OCI-LY3 (cell line): ENCODE measurements around the gene HSPA12B.

ENCODE experiments used
- H2AFZ ChIP-seq: fragments of 200-600, 300-600 bp; shearing (Covaris generic); 2 replicates; pipeline ENCODE4 v1.6.0; 2014; ENCODE audit warnings: antibody characterized with exemption, low read depth, low read length
- H3K27ac ChIP-seq: fragments of 200-600, 300-600 bp; sonication (generic); 2 replicates; pipeline ENCODE4 v1.5.1; 2014; ENCODE audit warnings: mild to moderate bottlenecking, low read length, moderate library complexity, mixed read lengths
- H3K27me3 ChIP-seq: fragments of 200-600, 300-600 bp; sonication (generic); 2 replicates; pipeline ENCODE4 v1.6.1; 2014; ENCODE audit warnings: low read depth, low read length, mixed read lengths
- H3K36me3 ChIP-seq: fragments of 200-600, 300-600 bp; sonication (generic); replicated peaks from 2 replicates; pipeline ENCODE3; 2014; ENCODE audit warnings: low read depth, low read length, mixed read lengths
- H3K4me1 ChIP-seq: fragments of 300-600, 200-600 bp; sonication (generic); 2 replicates; pipeline ENCODE4 v1.6.1; 2014; ENCODE audit warnings: low read length, mixed read lengths
- H3K4me2 ChIP-seq: fragments of 200-600, 300-600 bp; sonication (generic); 2 replicates; pipeline ENCODE4 v1.6.1; 2014; ENCODE audit warnings: low read length, mixed read lengths
- H3K4me3 ChIP-seq: fragments of 300-600, 200-600 bp; sonication (generic); 2 replicates; pipeline ENCODE4 v1.5.1; 2014; ENCODE audit warnings: antibody characterized with exemption, mild to moderate bottlenecking, low read length, moderate library complexity
- H3K79me2 ChIP-seq: fragments of 300-600, 200-600 bp; shearing (Covaris generic); 2 replicates; pipeline ENCODE4 v1.6.1; 2014; ENCODE audit warnings: mild to moderate bottlenecking, low read length, mixed read lengths
- H3K9ac ChIP-seq: fragments of 300-600, 200-600 bp; shearing (Covaris generic); 2 replicates; pipeline ENCODE4 v1.6.0; 2014; ENCODE audit warnings: mild to moderate bottlenecking, low read length, moderate library complexity
- H3K9me3 ChIP-seq: fragments of 200-600, 300-600 bp; shearing (Covaris generic); 2 replicates; pipeline ENCODE4 v1.6.1; 2014; ENCODE audit warnings: low read length, mixed read lengths; ENCODE audit not compliant: insufficient read depth
- H4K20me1 ChIP-seq: fragments of 200-600, 300-600 bp; sonication (generic); 2 replicates; pipeline ENCODE4 v1.6.1; 2016; ENCODE audit warnings: low read length, mixed read lengths; ENCODE audit not compliant: insufficient read depth
- CTCF ChIP-seq: fragments of 200-600, 300-600 bp; sonication (generic); IDR thresholded peaks from 2 replicates; pipeline ENCODE4 v1.5.1; 2014; ENCODE audit warnings: antibody characterized with exemption, low read length, low read depth
- EZH2phosphoT487 ChIP-seq: fragments of 200-600 bp; shearing (Covaris generic); IDR thresholded peaks from 2 replicates; pipeline ENCODE4 v1.6.1; 2018; ENCODE audit warnings: antibody characterized with exemption, mixed run types, low read depth

HSPA12B gene

GRCh38 chr20:3698591-3699001 is 33.9 kb upstream of the HSPA12B start:
- no peak for TF ChIP-seq CTCF
- no peak for TF ChIP-seq EZH2phosphoT487
- H3K9ac ChIP-seq: no peak overlapping the region

GRCh38 chr20:3699037-3699436 is 33.4 kb upstream of the HSPA12B start:
- no peaks in the 10 kb centered on the region for H3K79me2 ChIP-seq
- H3K27ac ChIP-seq: no peak overlapping the region
- no peak overlapping the region for H3K9ac ChIP-seq
- H3K36me3 ChIP-seq: no peaks in the 10 kb centered on the region
- no peak for TF ChIP-seq EZH2phosphoT487
- no peak for TF ChIP-seq CTCF
- H3K4me2 ChIP-seq: no peak overlapping the region
- no peaks in the 10 kb centered on the region for H3K9me3 ChIP-seq
- no peaks in the 10 kb centered on the region for H3K27me3 ChIP-seq
- H3K4me3 ChIP-seq: no peak overlapping the region
- H2AFZ ChIP-seq: no peak overlapping the region
- H3K4me1 ChIP-seq: no peaks in the 10 kb centered on the region
- no peaks in the 10 kb centered on the region for H4K20me1 ChIP-seq

More at GRCh38 chr20:3698591-3699001, 33.9 kb upstream of the HSPA12B start:
- Histone ChIP-seq H3K36me3 (no peaks in the 10 kb centered on the region), H4K20me1 (no peaks in the 10 kb centered on the region), H3K4me2 (no peak overlapping the region), H3K4me1 (no peaks in the 10 kb centered on the region), H3K27me3 (no peaks in the 10 kb centered on the region), H3K9me3 (no peaks in the 10 kb centered on the region), H3K27ac (no peak overlapping the region), H3K4me3 (no peak overlapping the region), H2AFZ (no peak overlapping the region), H3K79me2 (no peaks in the 10 kb centered on the region)

GRCh38 chr20:3701061-3701998 is 31.2 kb upstream of the HSPA12B start:
- H3K4me3 ChIP-seq: no peak overlapping the region
- H3K4me2 ChIP-seq: no peak overlapping the region
- no peaks in the 10 kb centered on the region for H3K36me3 ChIP-seq
- H2AFZ ChIP-seq: no peak overlapping the region
- TF ChIP-seq EZH2phosphoT487: no peak
- no peak for TF ChIP-seq CTCF
- H3K27ac ChIP-seq: no peak overlapping the region
- H3K79me2 ChIP-seq: no peaks in the 10 kb centered on the region
- no peaks in the 10 kb centered on the region for H4K20me1 ChIP-seq
- H3K9me3 ChIP-seq: no peaks in the 10 kb centered on the region
- no peaks in the 10 kb centered on the region for H3K4me1 ChIP-seq
- H3K9ac ChIP-seq: no peak overlapping the region
- peaks cover 3% of the 10 kb centered on the region; the same call in 1 of the 2 replicates for H3K27me3 ChIP-seq

GRCh38 chr20:3702611-3703391 is 29.7 kb upstream of the HSPA12B start:
- H3K36me3 ChIP-seq: no peaks in the 10 kb centered on the region
- no peak overlapping the region for H3K9ac ChIP-seq
- H4K20me1 ChIP-seq: no peaks in the 10 kb centered on the region
- no peaks in the 10 kb centered on the region for H3K79me2 ChIP-seq
- no peak for TF ChIP-seq CTCF
- TF ChIP-seq EZH2phosphoT487: no peak
- no peaks in the 10 kb centered on the region for H3K9me3 ChIP-seq
- H3K4me3 ChIP-seq: no peak overlapping the region
- H3K4me2 ChIP-seq: no peak overlapping the region
- H3K4me1 ChIP-seq: no peaks in the 10 kb centered on the region
- no peak overlapping the region for H2AFZ ChIP-seq
- H3K27ac ChIP-seq: no peak overlapping the region
- H3K27me3 ChIP-seq: peaks cover 3% of the 10 kb centered on the region; the same call in 1 of the 2 replicates
